ENCODE data around the gene GCC2. TPM values are rescaled to one million over a fixed set of nuclear protein-coding genes. Genes with fewer than 3 reads are reported as not detected.
"Not testable (repeated sequence)": the region's sequence is repeated elsewhere in the genome, so short reads cannot be mapped to it uniquely, and the experiment has no call there.

The GCC2 gene
- total RNA-seq, 1 donor from 2014 or later: 34.3 TPM

DNA sequence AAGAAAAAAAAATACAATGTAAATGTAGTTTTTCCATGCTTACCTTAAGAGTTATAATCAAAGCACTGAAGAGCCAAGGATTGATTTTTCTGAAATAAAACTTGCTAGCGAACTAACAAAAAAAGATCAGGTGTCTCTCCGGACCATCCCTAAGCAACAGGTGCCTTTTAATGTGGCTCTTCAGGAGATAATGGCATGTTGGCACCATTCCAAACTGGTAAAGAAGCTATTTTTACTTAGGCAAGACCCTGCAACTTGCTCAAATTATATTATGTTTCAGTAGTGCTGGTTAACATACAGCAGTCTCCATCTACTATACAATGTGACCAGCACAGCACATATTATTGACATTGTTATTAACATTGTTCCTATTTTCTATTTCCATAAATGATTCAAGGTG is 2.3 kb upstream of the GCC2 start:
- Mint-ChIP-seq H3K27ac (ENCODE audit: unreplicated experiment) (no peak overlapping the region), H3K27me3 (ENCODE audit: unreplicated experiment) (no peaks in the 10 kb centered on the region), H3K36me3 (ENCODE audit: unreplicated experiment) (peaks cover 6% of the 10 kb centered on the region), H3K4me1 (ENCODE audit: unreplicated experiment) (peaks cover 17% of the 10 kb centered on the region), H3K9me3 (ENCODE audit: unreplicated experiment) (no peaks in the 10 kb centered on the region), H3K4me3 (ENCODE audit: unreplicated experiment) (no peak overlapping the region)
- no peak for DNase-seq (ENCODE audit: extremely low spot score, unreplicated experiment)
- TF ChIP-seq, protein P1, sequence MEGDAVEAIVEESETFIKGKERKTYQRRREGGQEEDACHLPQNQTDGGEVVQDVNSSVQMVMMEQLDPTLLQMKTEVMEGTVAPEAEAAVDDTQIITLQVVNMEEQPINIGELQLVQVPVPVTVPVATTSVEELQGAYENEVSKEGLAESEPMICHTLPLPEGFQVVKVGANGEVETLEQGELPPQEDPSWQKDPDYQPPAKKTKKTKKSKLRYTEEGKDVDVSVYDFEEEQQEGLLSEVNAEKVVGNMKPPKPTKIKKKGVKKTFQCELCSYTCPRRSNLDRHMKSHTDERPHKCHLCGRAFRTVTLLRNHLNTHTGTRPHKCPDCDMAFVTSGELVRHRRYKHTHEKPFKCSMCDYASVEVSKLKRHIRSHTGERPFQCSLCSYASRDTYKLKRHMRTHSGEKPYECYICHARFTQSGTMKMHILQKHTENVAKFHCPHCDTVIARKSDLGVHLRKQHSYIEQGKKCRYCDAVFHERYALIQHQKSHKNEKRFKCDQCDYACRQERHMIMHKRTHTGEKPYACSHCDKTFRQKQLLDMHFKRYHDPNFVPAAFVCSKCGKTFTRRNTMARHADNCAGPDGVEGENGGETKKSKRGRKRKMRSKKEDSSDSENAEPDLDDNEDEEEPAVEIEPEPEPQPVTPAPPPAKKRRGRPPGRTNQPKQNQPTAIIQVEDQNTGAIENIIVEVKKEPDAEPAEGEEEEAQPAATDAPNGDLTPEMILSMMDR (IDR thresholded peaks at IDR 0.05): no peak

DNA sequence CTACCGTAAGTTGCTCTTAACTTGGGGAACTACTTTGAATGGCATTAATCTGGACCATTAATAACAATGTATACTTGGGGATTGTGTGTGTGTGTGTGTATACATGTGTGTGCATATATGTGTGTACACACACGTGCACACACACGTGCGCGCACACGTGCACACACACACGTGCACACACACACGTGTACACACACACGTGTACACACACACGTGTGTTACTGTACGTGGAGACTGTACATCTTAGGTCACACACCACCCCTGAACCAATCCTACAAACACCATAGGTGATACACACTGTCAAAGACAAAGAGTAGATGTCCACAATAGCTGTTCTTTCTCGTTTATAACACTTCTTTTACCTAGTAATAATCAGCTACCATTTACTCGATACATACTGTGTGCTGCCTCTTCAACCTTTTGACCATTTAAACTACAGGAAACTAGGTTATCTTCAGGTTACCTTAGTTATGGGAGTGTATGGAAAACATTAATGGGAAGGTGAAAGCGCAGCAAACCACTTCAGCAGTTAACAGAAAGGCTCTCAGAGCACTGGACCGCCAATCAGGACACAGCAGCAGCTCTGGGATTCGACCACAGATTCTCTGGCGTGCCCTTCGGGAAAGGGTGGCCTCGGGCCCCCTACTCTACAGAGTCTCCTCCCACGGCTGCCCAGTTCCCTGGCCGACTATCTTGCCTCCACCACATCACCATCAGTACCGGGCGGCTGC is 894 bp upstream of the GCC2 start:
- no peaks in the 10 kb centered on the region for H3K27me3 Mint-ChIP-seq (ENCODE audit: unreplicated experiment)
- H3K4me3 Mint-ChIP-seq (ENCODE audit: unreplicated experiment): peak overlapping the region; percentile 91
- peaks cover 13% of the 10 kb centered on the region for H3K36me3 Mint-ChIP-seq (ENCODE audit: unreplicated experiment)
- H3K4me1 Mint-ChIP-seq (ENCODE audit: unreplicated experiment): peaks cover 17% of the 10 kb centered on the region
- TF ChIP-seq, protein P1 (IDR thresholded peaks at IDR 0.05): no peak
- H3K27ac Mint-ChIP-seq (ENCODE audit: unreplicated experiment): peak overlapping the region; percentile 99
- no peaks in the 10 kb centered on the region for H3K9me3 Mint-ChIP-seq (ENCODE audit: unreplicated experiment)
- DNase-seq (ENCODE audit: extremely low spot score, unreplicated experiment): no peak

DNA sequence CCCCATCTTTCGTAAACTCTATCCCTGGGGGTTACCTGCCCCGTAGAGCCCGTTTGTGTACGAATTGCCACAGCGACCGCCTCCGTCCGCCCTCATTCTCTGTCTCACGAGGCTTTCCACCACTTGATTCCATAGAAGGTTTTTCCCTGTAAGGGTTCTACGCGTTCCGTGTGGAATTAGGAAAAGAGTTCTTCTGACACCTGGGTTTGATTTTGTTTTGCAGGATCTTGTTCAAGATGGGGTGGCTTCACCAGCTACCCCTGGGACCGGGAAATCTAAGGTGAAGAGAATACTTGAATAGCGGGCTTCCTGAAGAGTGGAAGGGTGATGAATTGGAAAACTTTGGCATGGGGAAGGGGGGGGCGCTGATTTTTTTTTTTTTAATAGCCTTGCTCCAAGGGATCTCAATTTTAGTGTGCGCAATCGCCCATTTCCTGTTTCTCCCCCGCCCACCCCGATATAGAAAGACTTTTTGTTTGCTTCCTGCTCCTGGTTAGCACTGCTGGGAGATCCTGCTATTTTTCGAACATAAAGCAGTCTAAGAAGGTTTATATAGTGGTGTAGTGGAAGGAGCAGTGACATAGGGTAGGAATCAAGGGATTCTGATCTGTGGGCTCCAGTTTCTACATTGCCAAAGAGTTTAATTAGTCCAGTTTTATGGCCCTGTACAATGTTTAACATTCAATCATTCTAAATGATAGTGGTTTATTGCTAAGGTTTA is 564 bp downstream of the GCC2 start:
- Mint-ChIP-seq H3K27me3 (ENCODE audit: unreplicated experiment) (no peaks in the 10 kb centered on the region), H3K36me3 (ENCODE audit: unreplicated experiment) (peaks cover 22% of the 10 kb centered on the region), H3K4me3 (ENCODE audit: unreplicated experiment) (peak overlapping the region; percentile 91), H3K9me3 (ENCODE audit: unreplicated experiment) (no peaks in the 10 kb centered on the region), H3K4me1 (ENCODE audit: unreplicated experiment) (peaks cover 20% of the 10 kb centered on the region), H3K27ac (ENCODE audit: unreplicated experiment) (peak overlapping the region; percentile 99)
- DNase-seq (ENCODE audit: extremely low spot score, unreplicated experiment): no peak
- TF ChIP-seq, protein P1 (IDR thresholded peaks at IDR 0.05): no peak

DNA sequence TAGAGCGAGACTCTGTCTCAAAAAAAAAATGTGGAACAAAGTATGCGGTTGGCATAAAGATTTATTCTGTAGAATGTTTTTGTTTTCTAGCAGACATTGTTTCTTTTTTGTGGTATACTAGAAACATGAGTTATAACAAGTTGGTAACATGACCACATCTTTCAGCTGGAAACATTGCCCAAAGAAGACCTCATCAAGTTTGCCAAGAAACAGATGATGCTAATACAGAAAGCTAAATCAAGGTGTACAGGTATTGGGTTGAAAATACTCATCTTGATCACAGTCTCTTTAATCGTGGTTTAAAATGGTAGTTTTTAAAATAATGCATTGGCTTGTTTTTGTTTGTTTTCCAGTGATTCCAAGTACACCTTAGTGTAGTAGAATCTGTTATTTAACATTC is 1.9 kb downstream of the GCC2 start:
- Mint-ChIP-seq H3K9me3 (ENCODE audit: unreplicated experiment) (peaks cover 4% of the 10 kb centered on the region), H3K4me1 (ENCODE audit: unreplicated experiment) (peaks cover 20% of the 10 kb centered on the region), H3K27ac (ENCODE audit: unreplicated experiment) (no peak overlapping the region), H3K27me3 (ENCODE audit: unreplicated experiment) (no peaks in the 10 kb centered on the region), H3K36me3 (ENCODE audit: unreplicated experiment) (peaks cover 34% of the 10 kb centered on the region), H3K4me3 (ENCODE audit: unreplicated experiment) (no peak overlapping the region)
- DNase-seq (ENCODE audit: extremely low spot score, unreplicated experiment): no peak
- TF ChIP-seq, protein P1 (IDR thresholded peaks at IDR 0.05): no peak

DNA sequence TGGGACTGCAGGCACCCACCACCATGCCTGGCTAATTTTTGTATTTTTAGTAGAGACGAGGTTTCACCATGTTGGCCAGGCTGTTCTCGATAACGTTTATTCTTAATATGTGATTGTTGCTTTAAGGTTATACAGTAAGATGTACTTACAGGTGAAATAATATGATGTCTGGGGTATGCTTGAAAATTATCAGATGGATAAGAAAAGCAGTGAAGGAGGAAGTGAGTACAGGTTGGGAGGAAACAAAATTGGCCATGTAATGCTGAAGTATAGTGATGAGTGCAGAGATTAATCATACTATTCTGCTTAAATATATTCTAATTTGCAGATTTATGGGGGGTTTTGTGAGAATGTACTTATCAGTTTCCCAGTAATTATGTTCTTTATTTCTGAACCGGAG is 3.0 kb downstream of the GCC2 start:
- H3K9me3 Mint-ChIP-seq (ENCODE audit: unreplicated experiment): peaks cover 7% of the 10 kb centered on the region
- H3K4me1 Mint-ChIP-seq (ENCODE audit: unreplicated experiment): peaks cover 20% of the 10 kb centered on the region
- H3K4me3 Mint-ChIP-seq (ENCODE audit: unreplicated experiment): no peak overlapping the region
- no peak for DNase-seq (ENCODE audit: extremely low spot score, unreplicated experiment)
- H3K27me3 Mint-ChIP-seq (ENCODE audit: unreplicated experiment): no peaks in the 10 kb centered on the region
- TF ChIP-seq, protein P1 (IDR thresholded peaks at IDR 0.05): no peak
- no peak overlapping the region for H3K27ac Mint-ChIP-seq (ENCODE audit: unreplicated experiment)
- peaks cover 43% of the 10 kb centered on the region for H3K36me3 Mint-ChIP-seq (ENCODE audit: unreplicated experiment)

DNA sequence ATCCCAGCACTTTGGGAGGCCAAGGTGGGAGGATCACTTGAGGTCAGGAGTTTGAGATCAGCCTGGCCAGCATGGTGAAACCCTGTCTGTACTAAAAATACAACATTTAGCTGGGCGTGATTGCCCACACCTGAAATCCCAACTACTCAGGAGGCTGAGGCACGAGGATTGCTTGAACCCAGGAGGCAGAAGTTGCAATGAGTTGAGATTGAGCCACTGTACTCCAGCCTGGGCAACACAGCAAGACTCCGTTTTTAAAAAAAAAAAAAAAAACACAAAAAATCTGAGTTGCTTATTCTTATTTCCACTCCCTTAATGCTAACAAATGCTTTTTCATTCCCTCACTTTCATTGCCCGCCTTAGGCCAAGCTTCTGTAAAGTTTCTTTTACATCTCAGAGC is 4.5 kb downstream of the GCC2 start:
- Mint-ChIP-seq H3K9me3 (ENCODE audit: unreplicated experiment) (peaks cover 20% of the 10 kb centered on the region), H3K36me3 (ENCODE audit: unreplicated experiment) (peaks cover 59% of the 10 kb centered on the region), H3K4me1 (ENCODE audit: unreplicated experiment) (peaks cover 15% of the 10 kb centered on the region)
- H3K4me3 Mint-ChIP-seq (ENCODE audit: unreplicated experiment); DNase-seq (ENCODE audit: extremely low spot score, unreplicated experiment); H3K27ac Mint-ChIP-seq (ENCODE audit: unreplicated experiment); H3K27me3 Mint-ChIP-seq (ENCODE audit: unreplicated experiment): not testable (repeated sequence)
